ENCODE data around the gene NCL.

NCL gene

GRCh38 chr2:231457101-231457500, 7.2 kb downstream of the NCL start:
- no peak for TF ChIP-seq CTCF (conservative IDR thresholded peaks at IDR 0.05)
- no peak overlapping the region; the same call in 1 of the 2 replicates for H3K27ac ChIP-seq

- no peak overlapping the region; the same call in 1 of the 2 replicates for H3K27ac ChIP-seq
- TF ChIP-seq CTCF (conservative IDR thresholded peaks at IDR 0.05): no peak
Measured at GRCh38 chr2:231456295-231457004, 7.8 kb downstream of the NCL start.

GRCh38 chr2:231455890-231456289, 8.4 kb downstream of the NCL start:
- H3K27ac ChIP-seq: no peak overlapping the region; the same call in 1 of the 2 replicates
- TF ChIP-seq CTCF (conservative IDR thresholded peaks at IDR 0.05): no peak

GRCh38 chr2:231455222-231455621, 9.1 kb downstream of the NCL start:
- TF ChIP-seq CTCF (conservative IDR thresholded peaks at IDR 0.05): no peak
- H3K27ac ChIP-seq: no peak overlapping the region

GRCh38 chr2:231454361-231454791, 9.9 kb downstream of the NCL start:
- no peak overlapping the region for H3K27ac ChIP-seq
- no peak for TF ChIP-seq CTCF (conservative IDR thresholded peaks at IDR 0.05)

GRCh38 chr2:231452799-231453508, 11.3 kb downstream of the NCL start:
- H3K27ac ChIP-seq: no peak overlapping the region
- no peak for TF ChIP-seq CTCF (conservative IDR thresholded peaks at IDR 0.05)

- no peak for TF ChIP-seq CTCF (conservative IDR thresholded peaks at IDR 0.05)
- H3K27ac ChIP-seq: no peak overlapping the region
Measured at GRCh38 chr2:231450548-231450989, 13.7 kb downstream of the NCL start.

Measured in VCaP (cell line).